Neuronal stem cell (in vitro differentiated cells): ENCODE results near the gene SSU72.
"Not testable (repeated sequence)": the region's sequence is repeated elsewhere in the genome, so short reads cannot be mapped to it uniquely, and the experiment has no call there.

ENCODE experiments used
- DNase-seq: peaks from one replicate; pipeline ENCODE4 v3.0.0-alpha.2; 2013; ENCODE audit warnings: low spot score
- H2AFZ ChIP-seq: one replicate; pipeline ENCODE4 v1.6.1; 2013; ENCODE audit warnings: mild to moderate bottlenecking, low read length, inconsistent platforms
- H2AK5ac ChIP-seq: 2 replicates; pipeline ENCODE4 v1.6.1; 2013; ENCODE audit warnings: low read depth, mild to moderate bottlenecking, inconsistent platforms, low read length, moderate library complexity, mixed read lengths
- H2BK120ac ChIP-seq: 2 replicates; pipeline ENCODE4 v1.6.1; 2013; ENCODE audit warnings: low read depth, mild to moderate bottlenecking, inconsistent platforms, low read length, moderate library complexity, mixed read lengths
- H2BK12ac ChIP-seq: one replicate; pipeline ENCODE4 v1.6.1; 2013; ENCODE audit warnings: low read length, inconsistent platforms
- H2BK15ac ChIP-seq: 2 replicates; pipeline ENCODE4 v1.6.1; 2013; ENCODE audit warnings: mild to moderate bottlenecking, low read length, inconsistent platforms, mixed read lengths
- H2BK5ac ChIP-seq: one replicate; pipeline ENCODE4 v1.6.1; 2013; ENCODE audit warnings: inconsistent platforms, mild to moderate bottlenecking, low read length, moderate library complexity
- H3K14ac ChIP-seq: one replicate; pipeline ENCODE4 v1.6.1; 2013; ENCODE audit warnings: low read length, inconsistent platforms
- H3K18ac ChIP-seq: 2 replicates; pipeline ENCODE4 v1.6.1; 2013; ENCODE audit warnings: low read length, inconsistent platforms
- H3K23ac ChIP-seq: 2 replicates; pipeline ENCODE4 v1.6.1; 2013; ENCODE audit warnings: low read depth, mild to moderate bottlenecking, mixed read lengths, low read length, inconsistent platforms; ENCODE audit not compliant: poor library complexity
- H3K27ac ChIP-seq: replicated peaks from 3 replicates; pipeline ENCODE4 v1.5.1; 2013; ENCODE audit warnings: low read length, inconsistent platforms
- H3K27me3 ChIP-seq, 3 experiments: 2 replicates each; pipeline ENCODE4 v1.6.1; 2013; ENCODE audit warnings: low read length in 3 of 3, mild to moderate bottlenecking in 2 of 3, inconsistent platforms in 1 of 3, low read depth in 1 of 3, mixed read lengths in 1 of 3, moderate library complexity in 1 of 3; ENCODE audit not compliant: control insufficient read depth in 3 of 3, insufficient read depth in 3 of 3
- H3K36me3 ChIP-seq, 2 donors: replicated peaks in 1 of 2; 2 replicates each; pipeline ENCODE4 v1.6.1; 2013; ENCODE audit warnings: low read length in 2 of 2; ENCODE audit not compliant: control insufficient read depth in 2 of 2, insufficient read depth in 2 of 2
- H3K4ac ChIP-seq: 2 replicates; pipeline ENCODE4 v1.6.1; 2013; ENCODE audit warnings: inconsistent platforms, mild to moderate bottlenecking, low read length, moderate library complexity
- H3K4me1 ChIP-seq, 2 donors: 1 replicate in 1 of 2; 2 replicates in 1 of 2; pipeline ENCODE4 v1.6.1; 2013; ENCODE audit warnings: low read length in 2 of 2, low read depth in 1 of 2; ENCODE audit not compliant: control insufficient read depth in 2 of 2, insufficient read depth in 1 of 2
- H3K4me2 ChIP-seq: one replicate; pipeline ENCODE4 v1.6.1; 2013; ENCODE audit warnings: mild to moderate bottlenecking, low read length, inconsistent platforms; ENCODE audit not compliant: insufficient read depth, poor library complexity, severe bottlenecking
- H3K4me3 ChIP-seq, 2 donors: 2 replicates each; pipeline ENCODE4 v1.5.1; 2013; ENCODE audit warnings: low read length in 2 of 2, mild to moderate bottlenecking in 2 of 2, inconsistent platforms in 1 of 2, moderate library complexity in 1 of 2
- H3K79me1 ChIP-seq: one replicate; pipeline ENCODE4 v1.6.1; 2013; ENCODE audit warnings: low read depth, mild to moderate bottlenecking, inconsistent platforms, low read length, moderate library complexity
- H3K9ac ChIP-seq: one replicate; pipeline ENCODE4 v1.6.1; 2013; ENCODE audit warnings: mild to moderate bottlenecking, low read depth, low read length, inconsistent platforms; ENCODE audit not compliant: poor library complexity
- H3K9me3 ChIP-seq, 2 donors: replicated peaks in 1 of 2; 2 replicates each; pipeline versions ENCODE3 to v1.6.1; 2013; ENCODE audit warnings: low read length in 2 of 2, mild to moderate bottlenecking in 2 of 2, inconsistent platforms in 1 of 2, low read depth in 1 of 2, mixed read lengths in 1 of 2, moderate library complexity in 1 of 2; ENCODE audit not compliant: control insufficient read depth in 2 of 2, insufficient read depth in 1 of 2
- H4K8ac ChIP-seq: one replicate; pipeline ENCODE4 v1.6.1; 2013; ENCODE audit warnings: low read depth, mild to moderate bottlenecking, inconsistent platforms, low read length, moderate library complexity
- H4K91ac ChIP-seq: one replicate; pipeline ENCODE4 v1.6.1; 2013; ENCODE audit warnings: low read length, low read depth, mild to moderate bottlenecking, inconsistent platforms; ENCODE audit not compliant: poor library complexity
- WGBS, 2 donors: extraction: QIAGEN DNeasy Blood & Tissue Kit; methylation state at CpG; one replicate each; pipeline ENCODE4 v1.1.7; 2013; ENCODE audit warnings: missing lambda C conversion rate in 2 of 2, mixed read lengths in 1 of 2; ENCODE audit not compliant: insufficient read length in 2 of 2, insufficient replicate concordance in 1 of 2; ENCODE audit errors: extremely low coverage in 2 of 2; 5-methylcytosine and 5-hydroxymethylcytosine counted together

The SSU72 gene

DNA sequence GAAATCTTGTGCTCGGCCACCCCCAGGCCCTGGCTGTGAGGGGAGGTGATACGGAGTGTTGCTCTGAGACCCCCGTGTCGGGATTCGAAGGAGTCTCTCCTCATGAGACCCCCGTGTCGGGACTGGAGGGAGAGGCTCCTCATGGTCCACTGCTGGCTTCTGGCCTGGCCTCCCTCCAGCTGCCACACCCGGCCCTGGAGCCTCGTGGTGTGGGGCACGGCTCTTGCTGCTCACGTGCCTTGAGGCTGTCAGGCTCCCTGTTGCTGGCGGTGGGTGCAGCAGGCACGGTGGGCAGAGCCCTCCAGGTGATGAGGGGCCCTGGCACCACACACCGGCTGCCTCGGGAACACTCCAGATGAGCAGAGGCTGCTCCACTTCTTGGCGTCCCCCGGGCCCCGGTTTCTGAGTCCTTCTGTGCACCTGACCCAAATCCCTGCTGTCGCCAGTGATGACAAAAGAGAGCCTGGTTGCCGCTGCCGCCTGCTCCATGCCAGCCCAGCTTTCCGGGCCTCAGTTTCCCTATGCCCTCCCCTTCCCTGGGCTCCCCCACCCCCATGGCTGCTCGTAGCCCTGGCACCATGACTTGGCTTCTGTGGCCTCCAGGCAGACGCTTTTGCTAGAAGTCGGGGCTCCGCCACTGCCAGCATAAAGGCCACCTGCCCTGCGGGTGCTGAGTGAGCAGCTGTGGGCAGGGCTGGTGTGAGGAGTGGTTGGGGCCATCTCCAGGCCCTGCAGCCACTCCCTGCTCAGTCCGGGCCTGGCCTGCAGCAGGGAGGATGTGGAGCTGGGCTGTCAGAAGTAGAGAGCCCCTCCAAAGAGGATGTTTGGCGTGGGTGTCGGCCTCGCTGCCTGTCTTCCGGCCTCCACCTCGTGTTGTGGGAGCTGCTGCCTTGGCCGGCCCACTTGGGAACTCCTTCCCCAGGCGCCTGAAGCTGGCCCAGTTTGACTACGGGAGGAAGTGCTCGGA is 46.1 kb downstream of the SSU72 start:
- no peak overlapping the region for H2BK5ac ChIP-seq
- no peak overlapping the region for H3K4me2 ChIP-seq
- H3K4me3 ChIP-seq, result no peak overlapping the region
- H2BK12ac ChIP-seq, result peak overlapping the region; percentile 84
- peaks cover 14 to 42% of the 10 kb centered on the region in 2 donors for H3K36me3 ChIP-seq
- H3K9ac ChIP-seq, result no peak overlapping the region
- H3K27me3 ChIP-seq, result no peaks in the 10 kb centered on the region
- H4K8ac ChIP-seq, result no peak overlapping the region
- no peak overlapping the region for H2BK15ac ChIP-seq
- H3K14ac ChIP-seq, result no peak overlapping the region
- no peak overlapping the region for H3K18ac ChIP-seq
- H2AK5ac ChIP-seq, result no peak overlapping the region
- DNase-seq, result no peak
- no peak overlapping the region for H4K91ac ChIP-seq
- H3K9me3 ChIP-seq, result peaks cover 4 to 17% of the 10 kb centered on the region in 2 donors
- no peaks in the 10 kb centered on the region for H3K4me1 ChIP-seq
- H3K79me1 ChIP-seq, result peaks cover 4% of the 10 kb centered on the region
- H3K27ac ChIP-seq, result no peak overlapping the region
- H2BK120ac ChIP-seq, result no peak overlapping the region
- H2AFZ ChIP-seq, result no peak overlapping the region
- no CpG with 5 or more reads among the region's 37 CpGs for whole genome bisulfite sequencing, 2 donors
- peak overlapping the region; percentile 43 for H3K23ac ChIP-seq
- H3K4ac ChIP-seq, result no peak overlapping the region

DNA sequence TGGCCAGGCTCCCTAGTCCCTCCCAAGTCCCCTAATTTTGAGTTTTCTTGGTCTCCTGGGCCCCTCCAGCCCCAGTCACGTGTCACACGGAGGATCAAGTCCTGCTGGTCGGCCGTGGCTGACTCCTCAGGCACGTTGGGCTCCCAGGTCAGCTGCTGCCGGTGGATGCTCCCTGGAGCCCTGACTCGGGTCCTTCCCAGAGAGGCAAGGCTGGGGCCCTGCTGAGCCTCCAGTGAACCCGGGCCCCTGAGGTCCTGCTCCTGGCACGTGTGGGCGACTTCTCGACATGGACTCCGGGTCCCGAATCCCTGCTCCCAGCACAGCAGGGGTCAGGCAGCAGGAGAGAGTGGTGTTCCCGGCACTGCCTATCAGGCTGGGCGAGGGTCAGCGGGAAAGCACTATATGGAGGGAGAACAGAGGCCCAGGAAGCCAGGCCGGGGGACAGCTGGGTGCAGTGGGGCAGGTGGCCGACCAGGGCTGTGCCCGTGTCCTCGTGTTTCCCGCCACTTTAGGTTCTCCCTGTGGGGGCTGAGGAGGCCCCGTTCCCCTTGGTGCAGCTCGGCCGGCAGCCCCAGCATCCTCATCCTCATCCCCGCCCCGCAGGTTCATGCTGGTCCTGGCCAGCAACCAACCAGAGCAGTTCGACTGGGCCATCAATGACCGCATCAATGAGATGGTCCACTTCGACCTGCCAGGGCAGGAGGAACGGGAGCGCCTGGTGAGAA is 47.4 kb downstream of the SSU72 start:
- H3K79me1 ChIP-seq, result peaks cover 4% of the 10 kb centered on the region
- no peak overlapping the region for H2BK12ac ChIP-seq
- no peak overlapping the region for H3K4me3 ChIP-seq
- H4K8ac ChIP-seq, result no peak overlapping the region
- no peak overlapping the region for H2AK5ac ChIP-seq
- no peak overlapping the region for H3K14ac ChIP-seq
- no peak overlapping the region for H3K27ac ChIP-seq
- H3K23ac ChIP-seq, result no peak overlapping the region
- no peak for DNase-seq
- H3K36me3 ChIP-seq, result peaks cover 14 to 44% of the 10 kb centered on the region in 2 donors
- no peak overlapping the region for H2BK15ac ChIP-seq
- WGBS, 2 donors, result no CpG with 5 or more reads among the region's 31 CpGs
- H2BK120ac ChIP-seq, result no peak overlapping the region
- no peak overlapping the region for H2BK5ac ChIP-seq
- no peak overlapping the region for H2AFZ ChIP-seq
- peak overlapping the region; percentile 21 for H3K9ac ChIP-seq
- no peak overlapping the region for H3K18ac ChIP-seq
- H3K4me2 ChIP-seq, result no peak overlapping the region
- no peak overlapping the region for H3K4ac ChIP-seq
- H3K27me3 ChIP-seq, result no peaks in the 10 kb centered on the region
- no peak overlapping the region for H4K91ac ChIP-seq
- no peaks in the 10 kb centered on the region for H3K4me1 ChIP-seq
- H3K9me3 ChIP-seq, result peaks cover 4 to 17% of the 10 kb centered on the region in 2 donors

DNA sequence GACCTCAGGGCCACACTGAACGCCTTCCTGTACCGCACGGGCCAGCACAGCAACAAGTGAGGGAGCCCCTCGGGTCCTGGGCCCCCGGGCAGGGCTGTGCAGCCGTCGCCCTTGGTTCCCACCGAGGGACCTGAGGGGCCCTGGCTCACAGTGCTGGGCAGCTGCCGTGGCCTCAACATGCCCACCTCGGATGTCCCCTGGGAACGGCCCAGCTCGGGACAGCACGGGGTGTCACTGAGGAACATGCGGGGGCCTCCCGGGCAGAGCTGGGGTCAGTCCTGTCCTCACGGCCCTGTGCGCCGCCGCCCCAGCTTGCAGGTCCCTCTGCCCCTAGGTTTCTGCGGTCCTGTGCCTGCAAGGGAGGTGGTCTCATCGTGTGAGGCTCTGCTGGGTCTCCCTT is 48.2 kb downstream of the SSU72 start:
- H3K9ac ChIP-seq, H4K8ac ChIP-seq, H3K4me1 ChIP-seq, H3K4me2 ChIP-seq, H2AFZ ChIP-seq, H4K91ac ChIP-seq, H3K27me3 ChIP-seq, DNase-seq, H2BK15ac ChIP-seq, H2BK5ac ChIP-seq, H3K18ac ChIP-seq, H2BK12ac ChIP-seq, H3K14ac ChIP-seq, H3K4ac ChIP-seq, H3K27ac ChIP-seq, H2AK5ac ChIP-seq, H3K79me1 ChIP-seq, H2BK120ac ChIP-seq, H3K4me3 ChIP-seq, H3K23ac ChIP-seq: not testable (repeated sequence)
- WGBS, 2 donors, result no CpG with 5 or more reads among the region's 21 CpGs
- Histone ChIP-seq H3K9me3 (peaks cover 4 to 14% of the 10 kb centered on the region in 2 donors), H3K36me3 (peaks cover 14 to 48% of the 10 kb centered on the region in 2 donors)
